IPS-11a (cell line): ENCODE data around the gene DDX31.

Source experiments
- H3K4me3 ChIP-seq: one replicate; pipeline ENCODE4 v1.5.1; 2013; ENCODE audit warnings: low read depth, low read length, control low read depth

Gene DDX31

DNA sequence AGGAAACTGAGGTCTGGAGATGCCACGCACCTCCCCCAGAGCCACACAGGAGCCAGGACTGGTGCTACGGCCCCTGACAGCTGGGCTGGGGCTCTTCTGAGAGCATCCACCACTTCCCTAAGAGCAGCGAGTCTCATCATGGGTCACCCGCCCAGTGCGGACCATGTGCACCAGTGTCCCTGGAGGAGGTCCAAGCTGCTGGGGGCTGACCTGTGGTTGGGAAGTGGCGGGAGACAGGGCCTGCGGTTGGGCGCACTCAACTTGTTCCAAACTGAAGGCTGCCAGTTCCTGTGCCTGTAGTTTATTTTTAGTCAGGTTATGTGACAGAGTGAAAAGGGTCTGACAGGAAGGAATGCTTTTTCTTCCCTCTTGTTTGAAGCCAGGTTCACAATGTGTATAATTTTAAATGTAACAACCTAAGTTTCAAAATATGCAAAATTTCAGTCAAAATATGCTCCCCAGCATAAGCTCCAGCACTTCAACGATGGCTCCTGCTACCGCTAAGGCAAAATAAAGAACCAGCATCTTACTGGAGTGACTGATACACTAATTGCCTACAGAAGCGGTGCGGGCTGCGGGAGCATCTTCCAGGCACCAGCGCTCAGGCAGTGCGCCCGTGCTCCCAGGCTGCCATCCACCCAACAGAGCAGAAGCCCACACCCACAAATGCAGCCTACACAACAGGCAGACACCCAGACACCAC, 72.6 kb downstream of the DDX31 start:
- no peak overlapping the region for H3K4me3 ChIP-seq

- no peak overlapping the region for H3K4me3 ChIP-seq
Measured at GRCh38 chr9:132596200-132596599, 73.6 kb downstream of the DDX31 start.

GRCh38 chr9:132595319-132595718, 74.5 kb downstream of the DDX31 start:
- no peak overlapping the region for H3K4me3 ChIP-seq

DNA sequence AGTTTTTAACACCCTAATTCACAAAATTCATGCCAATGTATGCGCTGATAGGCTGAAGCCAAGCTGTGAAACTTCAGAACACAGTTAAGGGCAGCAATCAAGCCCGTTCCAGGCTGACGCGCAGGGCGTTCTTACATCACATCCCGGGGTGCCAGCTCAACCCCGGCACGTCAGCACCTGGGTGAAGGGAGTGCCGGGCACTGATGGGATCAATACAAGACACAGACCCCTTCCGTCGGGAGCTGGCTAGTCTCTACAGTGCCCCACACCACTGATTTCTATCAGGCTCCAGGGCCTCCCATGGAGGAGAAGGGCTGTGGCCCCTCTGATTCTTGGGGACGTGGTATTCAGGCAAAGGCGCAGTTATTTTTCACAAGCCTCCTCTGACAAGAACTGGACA, 75.4 kb downstream of the DDX31 start:
- H3K4me3 ChIP-seq = no peak overlapping the region

- H3K4me3 ChIP-seq = no peak overlapping the region
Measured at GRCh38 chr9:132592451-132592850, 77.3 kb downstream of the DDX31 start.

- H3K4me3 ChIP-seq = no peak overlapping the region
Measured at GRCh38 chr9:132591751-132592314, 78.0 kb downstream of the DDX31 start.

- H3K4me3 ChIP-seq = peak overlapping the region; percentile 13
Measured at GRCh38 chr9:132591244-132591643, 78.5 kb downstream of the DDX31 start.

DNA sequence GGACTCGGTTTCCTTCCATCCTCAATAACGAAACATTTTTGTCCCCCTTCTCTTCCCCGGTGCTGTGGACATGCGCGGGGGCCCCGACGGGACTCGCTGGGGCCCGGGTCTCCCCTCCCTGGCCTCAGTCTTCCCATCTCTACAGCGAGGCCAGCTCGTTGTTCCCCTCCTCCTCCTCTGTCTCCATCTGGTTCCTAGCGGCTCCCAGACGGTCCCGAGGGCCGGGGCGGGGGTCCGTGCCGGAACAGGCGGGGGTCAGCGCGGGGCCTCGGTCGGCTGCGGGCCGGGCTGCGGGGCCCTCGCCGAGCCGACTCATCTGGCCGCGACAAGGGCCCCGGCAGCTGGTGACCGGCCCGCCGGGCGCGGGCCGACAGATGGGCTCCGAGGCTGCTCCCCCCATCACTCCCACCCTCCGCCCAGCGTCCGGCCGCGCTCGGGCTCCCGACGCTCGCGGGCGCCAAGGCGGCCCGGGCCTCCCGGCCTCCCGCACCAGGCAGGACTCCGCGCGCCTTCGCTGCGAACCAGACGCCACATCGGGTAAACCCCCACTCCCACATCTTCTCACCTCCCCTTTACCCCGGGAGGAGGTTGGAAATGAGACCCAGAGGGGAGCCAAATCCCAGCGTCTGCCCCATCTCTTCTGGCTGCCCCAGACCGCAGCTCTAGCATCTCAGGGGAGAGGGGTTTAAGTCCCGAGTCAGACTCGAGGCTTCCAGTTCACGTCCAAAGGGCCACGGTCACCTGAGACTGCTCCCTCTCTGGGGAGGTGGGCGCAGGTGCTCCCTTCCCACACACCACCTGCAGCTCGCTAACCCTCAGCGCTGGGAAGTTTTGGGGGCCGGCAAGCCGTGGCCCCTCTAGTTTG, 79.2 kb downstream of the DDX31 start:
- peak overlapping the region; percentile 13 for H3K4me3 ChIP-seq

DNA sequence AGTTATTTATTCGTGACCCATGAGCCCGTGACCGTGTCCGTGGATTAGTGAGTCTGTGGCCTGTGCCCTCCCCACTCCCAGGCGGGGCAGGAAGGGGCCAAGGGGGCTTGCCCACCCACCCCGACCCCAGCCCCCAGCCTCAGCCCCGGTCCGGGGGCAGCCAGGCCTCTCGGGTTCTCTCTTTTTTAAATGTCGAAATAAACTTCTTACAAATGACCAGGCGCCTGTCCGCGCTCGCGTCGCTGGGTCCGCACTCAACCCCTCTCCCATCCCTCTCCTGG, 79.8 kb downstream of the DDX31 start:
- H3K4me3 ChIP-seq = no peak overlapping the region

GRCh38 chr9:132589148-132590036, 80.4 kb downstream of the DDX31 start:
- H3K4me3 ChIP-seq = no peak overlapping the region

GRCh38 chr9:132588501-132589147, 81.2 kb downstream of the DDX31 start:
- no peak overlapping the region for H3K4me3 ChIP-seq

GRCh38 chr9:132588098-132588497, 81.7 kb downstream of the DDX31 start:
- no peak overlapping the region for H3K4me3 ChIP-seq

DNA sequence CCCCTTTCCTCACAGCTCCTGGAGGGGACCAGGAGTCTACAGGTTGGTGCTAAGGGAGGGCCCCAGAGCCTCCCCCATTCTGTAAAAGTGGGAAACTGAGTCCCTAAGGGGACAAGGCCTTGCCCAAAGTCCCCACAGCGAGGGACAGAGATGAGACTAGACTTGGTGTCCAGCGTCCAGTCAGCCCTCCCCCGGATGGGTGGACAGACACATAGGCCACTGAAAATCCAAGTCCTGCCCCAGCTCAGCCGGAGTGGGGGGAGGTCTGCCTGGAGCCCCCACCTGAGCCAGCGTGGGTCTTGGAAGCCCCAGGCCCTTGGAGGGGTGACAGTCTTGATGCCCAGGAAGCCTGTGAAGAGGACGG, 82.2 kb downstream of the DDX31 start:
- H3K4me3 ChIP-seq = no peak overlapping the region

DNA sequence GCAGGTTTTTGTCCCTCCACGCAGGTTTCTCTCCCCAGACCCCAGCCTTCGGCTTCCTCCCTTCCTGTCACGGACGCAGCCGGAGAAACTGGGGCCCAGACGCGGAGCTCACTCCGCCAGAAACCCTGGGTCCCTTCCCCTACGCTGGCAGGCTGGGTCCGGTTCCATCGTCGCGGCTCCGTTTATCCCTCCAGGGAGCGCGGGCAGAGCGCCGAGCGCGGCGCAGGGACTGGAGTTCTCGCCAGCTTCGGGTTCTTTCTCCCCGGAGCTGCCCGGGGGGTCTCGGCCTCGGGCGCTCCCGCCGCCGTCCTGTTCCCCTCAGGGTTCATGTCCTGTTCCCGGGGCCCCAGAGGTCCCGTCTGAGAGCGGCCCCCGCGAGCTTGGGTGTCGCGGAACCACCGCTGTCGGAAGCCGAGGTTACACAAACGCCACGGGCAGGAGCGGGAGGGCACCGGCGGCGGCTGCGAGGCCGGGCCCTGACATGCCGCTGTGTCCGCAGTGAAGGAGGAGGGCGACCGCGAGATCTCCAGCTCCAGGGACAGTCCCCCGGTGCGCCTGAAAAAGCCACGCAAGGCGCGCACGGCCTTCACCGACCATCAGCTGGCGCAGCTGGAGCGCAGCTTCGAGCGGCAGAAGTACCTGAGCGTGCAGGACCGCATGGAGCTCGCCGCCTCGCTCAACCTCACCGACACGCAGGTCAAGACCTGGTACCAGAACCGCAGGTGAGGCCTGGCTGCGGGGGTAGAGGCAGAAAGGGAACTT, 82.8 kb downstream of the DDX31 start:
- H3K4me3 ChIP-seq = no peak overlapping the region

- H3K4me3 ChIP-seq = no peak overlapping the region
Measured at GRCh38 chr9:132585954-132586829, 83.6 kb downstream of the DDX31 start.

GRCh38 chr9:132584601-132585560, 84.9 kb downstream of the DDX31 start:
- H3K4me3 ChIP-seq = no peak overlapping the region

DNA sequence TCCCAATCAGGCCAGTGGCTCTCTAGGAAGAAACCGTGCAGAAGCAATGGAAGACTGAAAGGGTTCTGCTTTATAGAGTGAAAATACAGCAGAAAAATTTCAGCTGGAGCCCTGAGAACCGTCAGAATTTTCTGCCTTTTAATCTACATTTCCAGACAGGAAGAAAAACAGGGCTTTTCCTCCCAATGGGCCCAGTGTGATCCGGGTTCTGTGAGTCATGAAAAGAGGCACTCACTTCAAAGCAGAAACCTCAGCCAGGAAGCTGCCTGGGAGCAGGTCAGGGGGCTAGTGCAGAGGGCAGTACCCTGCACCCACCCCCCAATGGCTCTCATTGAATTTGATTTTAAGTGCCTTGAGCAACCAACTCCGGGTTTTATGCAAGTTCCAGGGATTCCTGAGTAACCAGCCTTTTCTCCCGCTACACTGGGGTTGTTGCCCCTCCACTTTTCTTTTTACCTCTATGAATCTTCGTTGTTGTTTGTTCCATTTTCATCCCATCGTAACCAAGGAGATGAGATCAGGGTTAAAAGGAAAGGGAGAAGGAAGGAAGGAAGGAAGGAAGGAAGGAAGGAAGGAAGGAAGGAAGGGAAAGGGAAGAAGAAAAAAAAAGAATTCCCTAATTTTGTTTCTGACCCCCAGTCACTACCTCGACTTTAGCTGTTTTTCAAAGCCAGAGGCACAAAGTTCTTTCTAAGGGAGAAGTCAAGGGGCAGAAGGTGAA, 86.0 kb downstream of the DDX31 start:
- H3K4me3 ChIP-seq = no peak overlapping the region
